Esophagus muscularis mucosa (tissue), 4 donors: ENCODE measurements around the gene DAD1. TPM values are rescaled to one million over a fixed set of nuclear protein-coding genes. Genes with fewer than 3 reads are reported as not detected.

Source experiments
- DNase-seq: peaks from one replicate; pipeline ENCODE4 v3.0.0-alpha.2; 2017; ENCODE audit errors: extremely low spot score
- H3K27ac ChIP-seq, 4 donors: fragments of 200-600 bp; sonication (generic); replicated peaks in 1 of 4; 1 replicate in 3 of 4; 2 replicates in 1 of 4; pipeline ENCODE4 v1.5.1; 2016 to 2019; ENCODE audit warnings: mild to moderate bottlenecking in 1 of 4
- H3K27me3 ChIP-seq, 4 donors: fragments of 200-600 bp; sonication (generic); one replicate each; pipeline versions ENCODE4 v1.5.1 to v1.6.0; 2016 to 2019
- H3K36me3 ChIP-seq, 4 donors: fragments of 200-600 bp; sonication (generic); one replicate each; pipeline ENCODE4 v1.5.1; 2016 to 2019
- H3K4me1 ChIP-seq, 4 donors: fragments of 200-600 bp; sonication (generic); one replicate each; pipeline ENCODE4 v1.5.1; 2016 to 2019
- H3K4me3 ChIP-seq, 4 donors: fragments of 200-600 bp; sonication (generic); 1 replicate in 2 of 4; 2 replicates in 2 of 4; pipeline ENCODE4 v1.5.1; 2016 to 2019; ENCODE audit warnings: mild to moderate bottlenecking in 4 of 4, moderate library complexity in 1 of 4
- H3K9me3 ChIP-seq, 4 donors: fragments of 200-600 bp; sonication (generic); 1 replicate in 3 of 4; 2 replicates in 1 of 4; pipeline ENCODE4 v1.5.1; 2016 to 2019
- CTCF ChIP-seq, 3 experiments: fragments of 200-600 bp in 2 of 3; fragments of 450-650 bp in 1 of 3; sonication (generic) in 2 of 3; IDR thresholded peaks; one replicate each; pipeline ENCODE4 v1.5.1; 2017 to 2019; ENCODE audit warnings: antibody characterized with exemption in 3 of 3, mild to moderate bottlenecking in 2 of 3, moderate library complexity in 1 of 3
- EP300 ChIP-seq: sonication (generic); formaldehyde crosslinking; IDR thresholded peaks from one replicate; pipeline ENCODE4 v1.6.1; 2017; ENCODE audit warnings: antibody characterized with exemption
- POLR2A ChIP-seq: fragments of 450-650 bp; IDR thresholded peaks from one replicate; pipeline ENCODE4 v1.6.1; 2017; ENCODE audit warnings: antibody characterized with exemption, moderate library complexity, mild to moderate bottlenecking, low read depth
- POLR2AphosphoS5 ChIP-seq, 2 donors: sonication (generic); formaldehyde crosslinking; IDR thresholded peaks; one replicate each; pipeline ENCODE4 v1.6.1; 2017; ENCODE audit warnings: antibody characterized with exemption in 2 of 2
- WGBS: methylation state at CpG from one replicate; pipeline ENCODE4 v1.1.5; 2018; 5-methylcytosine and 5-hydroxymethylcytosine counted together
- intact Hi-C: fragments of 100-400 bp; cut with DNase I; formaldehyde crosslinking; loops from one replicate; pipeline ENCODE4 v1.15.1; 2023
- total RNA-seq, 4 donors: library from RNA; depleted of rRNA; stranded (reverse); fragments of >200 nt; gene quantifications; one replicate each; pipeline versions ENCODE4 v1.1.0 to v1.2.1, GENCODE V29; 2016

The DAD1 gene
- total RNA-seq, 4 donors from 2014 or later: 118 to 154 (median 131) TPM

GRCh38 chr14:22533739-22534359, 55.2 kb downstream of the DAD1 start:
- 95% methylated on average over 8 of the region's 8 CpGs for WGBS
- H3K36me3 ChIP-seq: no peaks in the 10 kb centered on the region
- intact Hi-C loops: no loop called here
- H3K4me1 ChIP-seq: peaks cover 12 to 31% (median 17%) of the 10 kb centered on the region in 4 donors
- no peak for DNase-seq
- TF ChIP-seq CTCF (IDR thresholded peaks at IDR 0.05): no peak
- TF ChIP-seq POLR2A: no peak
- TF ChIP-seq POLR2AphosphoS5 (IDR thresholded peaks at IDR 0.05): no peak
- no peak for TF ChIP-seq EP300
- H3K27me3 ChIP-seq: no peaks in the 10 kb centered on the region
- H3K4me3 ChIP-seq: no peak overlapping the region
- no peak overlapping the region for H3K27ac ChIP-seq
- H3K9me3 ChIP-seq: no peaks in the 10 kb centered on the region

- TF ChIP-seq EP300: no peak
- intact Hi-C loops: no loop called here
- Histone ChIP-seq H3K27me3 (no peaks in the 10 kb centered on the region), H3K9me3 (no peaks in the 10 kb centered on the region), H3K27ac (no peak overlapping the region), H3K4me1 (peaks cover 11 to 25% (median 11%) of the 10 kb centered on the region in 4 donors), H3K4me3 (no peak overlapping the region), H3K36me3 (no peaks in the 10 kb centered on the region)
- DNase-seq: no peak
- 86% methylated on average over 2 of the region's 2 CpGs for WGBS
These were observed 55.8 kb downstream of the DAD1 start for GRCh38 chr14:22533057-22533704.

- Histone ChIP-seq H3K36me3 (no peaks in the 10 kb centered on the region), H3K4me3 (no peak overlapping the region), H3K27ac (no peak overlapping the region), H3K4me1 (peaks cover 8 to 18% (median 9%) of the 10 kb centered on the region in 4 donors), H3K9me3 (no peaks in the 10 kb centered on the region), H3K27me3 (no peaks in the 10 kb centered on the region)
- WGBS: 53% methylated on average over 3 of the region's 3 CpGs
- intact Hi-C loops: no loop called here
- TF ChIP-seq POLR2A (no peak), EP300 (no peak), POLR2AphosphoS5 (IDR thresholded peaks at IDR 0.05) (no peak), CTCF (IDR thresholded peaks at IDR 0.05) (no peak)
- DNase-seq: no peak
These were observed 56.5 kb downstream of the DAD1 start for GRCh38 chr14:22532345-22533056.

- H3K4me3 ChIP-seq: no peak overlapping the region
- no peaks in the 10 kb centered on the region for H3K9me3 ChIP-seq
- no peak for TF ChIP-seq EP300
- no peak for TF ChIP-seq CTCF (IDR thresholded peaks at IDR 0.05)
- TF ChIP-seq POLR2A: no peak
- TF ChIP-seq POLR2AphosphoS5 (IDR thresholded peaks at IDR 0.05): no peak
- H3K4me1 ChIP-seq: peaks cover 0 to 11% (median 1%) of the 10 kb centered on the region in 4 donors
- DNase-seq: no peak
- no peak overlapping the region for H3K27ac ChIP-seq
- intact Hi-C loops: no loop called here
- H3K27me3 ChIP-seq: no peaks in the 10 kb centered on the region
- H3K36me3 ChIP-seq: no peaks in the 10 kb centered on the region
- WGBS: 90% methylated on average over 5 of the region's 5 CpGs
These were observed 57.3 kb downstream of the DAD1 start for GRCh38 chr14:22531451-22532344.
